IMR-90 (cell line): ENCODE results near the gene CUX1. TPM values are rescaled to one million over a fixed set of nuclear protein-coding genes. Genes with fewer than 3 reads are reported as not detected.

Source experiments
- ATAC-seq: fragments of 200-7000 bp; cut with Tn5 transposase; 2 replicates; pipeline ENCODE4 v1.9.1; 2020; ENCODE audit warnings: low read depth, mild to moderate bottlenecking, moderate library complexity
- BruUV-seq: library from RNA; stranded (reverse); fragments of 400-500 nt; replicated peaks from 2 replicates; lab custom pipeline; 2021; lab: Mats Ljungman, UMichigan
- CTCF ChIA-PET: fragments of 300-600 bp; formaldehyde crosslinking; extraction: SDS; loops from one replicate; lab custom pipeline; 2021; ENCODE audit warnings: antibody characterized with exemption; lab: Yijun Ruan, JAX
- POLR2A ChIA-PET: fragments of 300-600 bp; sonication (Branson Sonifier 250); formaldehyde crosslinking; loops from one replicate; lab custom pipeline; 2022; ENCODE audit warnings: antibody characterized with exemption; ENCODE audit not compliant: unreplicated experiment; lab: Charles Lee
- DNase-seq: peaks from one replicate; pipeline ENCODE4 v3.0.0; 2013
- H2AFZ ChIP-seq: replicated peaks from 2 replicates; pipeline ENCODE3; 2013; ENCODE audit warnings: low read length, mild to moderate bottlenecking; ENCODE audit not compliant: poor library complexity
- H2AK5ac ChIP-seq: 2 replicates; pipeline ENCODE4 v1.6.1; 2013; ENCODE audit warnings: low read depth, low read length, inconsistent platforms
- H2AK9ac ChIP-seq: replicated peaks from 2 replicates; pipeline ENCODE3; 2013; ENCODE audit warnings: mild to moderate bottlenecking, low read depth, low read length, moderate library complexity; ENCODE audit not compliant: poor library complexity
- H2BK120ac ChIP-seq: 2 replicates; pipeline ENCODE4 v1.6.1; 2013; ENCODE audit warnings: low read depth, low read length, inconsistent platforms
- H2BK15ac ChIP-seq: 3 replicates; pipeline ENCODE4 v1.6.1; 2013; ENCODE audit warnings: low read depth, low read length, inconsistent platforms
- H2BK20ac ChIP-seq: 2 replicates; pipeline ENCODE4 v1.6.1; 2013; ENCODE audit warnings: low read depth, mild to moderate bottlenecking, inconsistent platforms, low read length, moderate library complexity
- H2BK5ac ChIP-seq: 2 replicates; pipeline ENCODE4 v1.6.1; 2013; ENCODE audit warnings: mild to moderate bottlenecking, low read depth, low read length, inconsistent platforms; ENCODE audit not compliant: poor library complexity, severe bottlenecking
- H3K14ac ChIP-seq: replicated peaks from 2 replicates; pipeline ENCODE4 v1.6.1; 2013; ENCODE audit warnings: low read depth, low read length, inconsistent platforms
- H3K18ac ChIP-seq: 2 replicates; pipeline ENCODE4 v1.6.1; 2013; ENCODE audit warnings: low read depth, low read length, control low read depth
- H3K23ac ChIP-seq: 2 replicates; pipeline ENCODE4 v1.6.1; 2013; ENCODE audit warnings: low read depth, low read length, inconsistent platforms
- H3K27ac ChIP-seq: 2 replicates; pipeline ENCODE4 v1.5.1; 2013; ENCODE audit warnings: mild to moderate bottlenecking, control low read depth, low read length; ENCODE audit not compliant: insufficient read depth
- H3K27me3 ChIP-seq: 2 replicates; pipeline ENCODE4 v1.6.1; 2013; ENCODE audit warnings: low read length; ENCODE audit not compliant: control insufficient read depth, insufficient read depth
- H3K36me3 ChIP-seq: 2 replicates; pipeline ENCODE4 v1.6.1; 2013; ENCODE audit warnings: low read length, mixed read lengths; ENCODE audit not compliant: control insufficient read depth, insufficient read depth
- H3K4ac ChIP-seq: 2 replicates; pipeline ENCODE4 v1.6.1; 2013; ENCODE audit warnings: low read depth, low read length, inconsistent platforms
- H3K4me1 ChIP-seq: 2 replicates; pipeline ENCODE4 v1.6.1; 2013; ENCODE audit warnings: low read length, mixed read lengths; ENCODE audit not compliant: control insufficient read depth, insufficient read depth
- H3K4me2 ChIP-seq: 2 replicates; pipeline ENCODE4 v1.6.1; 2013; ENCODE audit warnings: low read depth, mild to moderate bottlenecking, control low read depth, low read length, moderate library complexity
- H3K4me3 ChIP-seq: 2 replicates; pipeline ENCODE4 v1.5.1; 2013; ENCODE audit warnings: low read depth, mild to moderate bottlenecking, control low read depth, low read length, moderate library complexity; ENCODE audit not compliant: insufficient read depth
- H3K56ac ChIP-seq: 2 replicates; pipeline ENCODE4 v1.6.1; 2013; ENCODE audit warnings: low read length, inconsistent platforms; ENCODE audit not compliant: insufficient read depth; ENCODE audit errors: extremely low read depth
- H3K79me1 ChIP-seq, 2 experiments: 2 replicates each; pipeline ENCODE4 v1.6.1; 2013; ENCODE audit warnings: low read length in 2 of 2, inconsistent platforms in 1 of 2, low read depth in 1 of 2
- H3K9ac ChIP-seq: 2 replicates; pipeline ENCODE4 v1.6.1; 2013; ENCODE audit warnings: low read depth, low read length, control low read depth
- H3K9me1 ChIP-seq: 2 replicates; pipeline ENCODE4 v1.6.1; 2013; ENCODE audit warnings: low read length, inconsistent platforms; ENCODE audit not compliant: insufficient read depth
- H3K9me3 ChIP-seq: 2 replicates; pipeline ENCODE4 v1.6.1; 2013; ENCODE audit warnings: low read length; ENCODE audit not compliant: control insufficient read depth, insufficient read depth
- H4K20me1 ChIP-seq: 2 replicates; pipeline ENCODE4 v1.6.1; 2013; ENCODE audit warnings: low read length, inconsistent platforms; ENCODE audit not compliant: insufficient read depth
- H4K5ac ChIP-seq: 2 replicates; pipeline ENCODE4 v1.6.1; 2013; ENCODE audit warnings: mild to moderate bottlenecking, low read depth, low read length, control low read depth
- H4K8ac ChIP-seq, 2 experiments: 2 replicates each; pipeline ENCODE4 v1.6.1; 2013; ENCODE audit warnings: low read depth in 2 of 2, low read length in 2 of 2, control low read depth in 1 of 2, inconsistent platforms in 1 of 2
- H4K91ac ChIP-seq: 2 replicates; pipeline ENCODE4 v1.6.1; 2013; ENCODE audit warnings: low read depth, low read length, inconsistent platforms; ENCODE audit not compliant: insufficient read depth
- BHLHE40 ChIP-seq: fragments of 150-350 bp; IDR thresholded peaks from 2 replicates; pipeline ENCODE4 v1.6.1; 2016; ENCODE audit warnings: mild to moderate bottlenecking, low read depth, low read length
- CEBPB ChIP-seq: IDR thresholded peaks from 2 replicates; pipeline ENCODE4 v1.6.1; 2012; ENCODE audit warnings: low read depth, low read length, improper control_type of control experiment
- CHD1 ChIP-seq: IDR thresholded peaks from 2 replicates; pipeline ENCODE4 v1.6.1; 2012; ENCODE audit warnings: low read depth, low read length, improper control_type of control experiment
- FOS ChIP-seq: fragments of 150-350 bp; IDR thresholded peaks from 2 replicates; pipeline ENCODE4 v1.6.1; 2016; ENCODE audit warnings: low read depth, low read length
- MAFK ChIP-seq: IDR thresholded peaks from 2 replicates; pipeline ENCODE4 v1.6.1; 2012; ENCODE audit warnings: low read depth, low read length, improper control_type of control experiment
- MAZ ChIP-seq: IDR thresholded peaks from 2 replicates; pipeline ENCODE4 v1.6.1; 2012; ENCODE audit warnings: low read depth, mild to moderate bottlenecking, low read length, improper control_type of control experiment, moderate library complexity, borderline replicate concordance
- MXI1 ChIP-seq: IDR thresholded peaks from 2 replicates; pipeline ENCODE4 v1.6.1; 2012; ENCODE audit warnings: low read depth, mild to moderate bottlenecking, low read length, moderate library complexity, borderline replicate concordance
- NFE2L2 ChIP-seq: fragments of 150-350 bp; IDR thresholded peaks from 2 replicates; pipeline ENCODE4 v1.6.1; 2016; ENCODE audit warnings: low read depth, mild to moderate bottlenecking, low read length
- POLR2A ChIP-seq: IDR thresholded peaks from 2 replicates; pipeline ENCODE4 v1.6.1; 2012; ENCODE audit warnings: mild to moderate bottlenecking, low read depth, low read length
- RAD21 ChIP-seq: IDR thresholded peaks from 2 replicates; pipeline ENCODE4 v1.6.1; 2012; ENCODE audit warnings: low read length, improper control_type of control experiment
- RCOR1 ChIP-seq: IDR thresholded peaks from 2 replicates; pipeline ENCODE4 v1.6.1; 2012; ENCODE audit warnings: mild to moderate bottlenecking, low read length, improper control_type of control experiment; ENCODE audit not compliant: insufficient replicate concordance
- RFX5 ChIP-seq: IDR thresholded peaks from 2 replicates; pipeline ENCODE4 v1.8.0; 2012; ENCODE audit warnings: low read depth, mild to moderate bottlenecking, low read length, moderate library complexity
- SMC3 ChIP-seq: fragments of 150-350 bp; IDR thresholded peaks from 2 replicates; pipeline ENCODE4 v1.6.1; 2016; ENCODE audit warnings: low read depth, mild to moderate bottlenecking, antibody characterized with exemption, low read length, moderate library complexity
- WGBS, 2 experiments: methylation state at CpG; one replicate each; pipeline versions ENCODE4 v1.1.5 to v1.1.7; 2013; ENCODE audit warnings: missing lambda C conversion rate in 2 of 2; ENCODE audit not compliant: insufficient read length in 1 of 2; ENCODE audit errors: extremely low coverage in 2 of 2; 5-methylcytosine and 5-hydroxymethylcytosine counted together
- dilution Hi-C: fragments of 300-500 bp; cut with HindIII; formaldehyde crosslinking; loops from one replicate; pipeline ENCODE4 v1.14.3; 2018; ENCODE audit warnings: low sequenced_read_pairs; ENCODE audit not compliant: unreplicated experiment
- in situ Hi-C: fragments of 300-500 bp; cut with MboI; formaldehyde crosslinking; loops from 3 replicates; pipeline ENCODE4 v1.14.3; 2019; ENCODE audit warnings: low sequenced_read_pairs, inconsistent platforms, mixed read lengths
- intact Hi-C: fragments of 100-400 bp; cut with micrococcal nuclease; formaldehyde crosslinking; loops from 2 replicates; pipeline ENCODE4 v1.10.0; 2022
- polyA plus RNA-seq, 3 experiments: library from polyadenylated mRNA; depleted of rRNA; stranded (reverse); fragments of >200 nt; gene quantifications; 2 replicates each; pipeline ENCODE4 v1.2.3, GENCODE V29; 2012; ENCODE audit warnings: low replicate concordance in 1 of 3
- total RNA-seq: library from RNA; depleted of rRNA; stranded (reverse); fragments of >200 nt; gene quantifications from 2 replicates; pipeline ENCODE4 v1.2.3, GENCODE V29; 2012
- TF ChIP-seq, protein P1 (sequence below): fragments of 150-350 bp; IDR thresholded peaks from 2 replicates; pipeline ENCODE4 v1.6.1; 2017; ENCODE audit warnings: mild to moderate bottlenecking, antibody characterized with exemption, low read length, low read depth
- TF ChIP-seq, protein P2 (sequence below): conservative IDR thresholded peaks from 2 replicates; pipeline ENCODE4 v1.5.1; 2012; ENCODE audit warnings: mild to moderate bottlenecking, low read depth, low read length, improper control_type of control experiment

The CUX1 gene
- total and polyA plus RNA-seq, 2 of the 4 experiments (the other 2 are of a cell fraction): 19.7 to 46.4 TPM

GRCh38 chr7:101815826-101816594, 1.4 kb upstream of the CUX1 start:
- H2AFZ ChIP-seq: peak overlapping the region; percentile 86
- H3K9me3 ChIP-seq: no peaks in the 10 kb centered on the region
- peak overlapping the region; percentile 36 for H3K9ac ChIP-seq
- H3K79me1 ChIP-seq: peaks cover 0 to 42% of the 10 kb centered on the region in 2 experiments; a peak in 2 of 4 replicates
- intact Hi-C loops: loop anchor here (1.0 to 10.0 kb wide), 8 partner anchors 66 to 421 kb away; no protein-coding TSS in a partner anchor
- no peaks in the 10 kb centered on the region for H3K27me3 ChIP-seq
- H2BK15ac ChIP-seq: no peak overlapping the region
- H3K18ac ChIP-seq: no peak overlapping the region
- no peak overlapping the region for H2BK20ac ChIP-seq
- ATAC-seq (peak; percentile 74), DNase-seq (peak; percentile 79)
- peak overlapping the region; percentile 28; the same call in 1 of the 2 replicates for H3K4ac ChIP-seq
- no peak overlapping the region for H2AK5ac ChIP-seq
- H3K4me1 ChIP-seq: peaks cover 9% of the 10 kb centered on the region
- no TSS peak for BruUV-seq
- H3K56ac ChIP-seq: peak overlapping the region; percentile 42; the same call in 1 of the 2 replicates
- H3K36me3 ChIP-seq: no peaks in the 10 kb centered on the region
- peak overlapping the region; percentile 52 for H2AK9ac ChIP-seq
- no peak overlapping the region for H3K4me2 ChIP-seq
- H3K27ac ChIP-seq: peak overlapping the region; percentile 53
- no peaks in the 10 kb centered on the region; the same call in 1 of the 2 replicates for H3K9me1 ChIP-seq
- ChIA-PET POLR2A (interaction anchor here (1.1 kb wide), 1 partner anchor 11 kb away, joined by 3 read pairs; no protein-coding TSS in a partner anchor), CTCF (no interaction called here)
- peaks cover 32% of the 10 kb centered on the region for H4K20me1 ChIP-seq
- H2BK120ac ChIP-seq: peak overlapping the region; percentile 25; the same call in 1 of the 2 replicates
- peak overlapping the region; percentile 69 for H3K4me3 ChIP-seq
- H4K5ac ChIP-seq: no peak overlapping the region
- peak overlapping the region in 1 of 2 experiments; percentile 45; a peak in 1 of 4 replicates for H4K8ac ChIP-seq
- WGBS, 2 experiments: no CpG with 5 or more reads among the region's 113 CpGs
- H3K23ac ChIP-seq: no peak overlapping the region
- in situ Hi-C loops: loop anchor here (10.0 kb wide), 1 partner anchor 419 kb away; no protein-coding TSS in a partner anchor
- H3K14ac ChIP-seq: no peak overlapping the region
- H4K91ac ChIP-seq: peak overlapping the region; percentile 43; the same call in 1 of the 2 replicates
- H2BK5ac ChIP-seq: peak overlapping the region; percentile 92
- dilution Hi-C loops: no loop called here
- TF ChIP-seq RAD21: peak; percentile 33
- no peak for TF ChIP-seq CEBPB
- TF ChIP-seq, protein P1, sequence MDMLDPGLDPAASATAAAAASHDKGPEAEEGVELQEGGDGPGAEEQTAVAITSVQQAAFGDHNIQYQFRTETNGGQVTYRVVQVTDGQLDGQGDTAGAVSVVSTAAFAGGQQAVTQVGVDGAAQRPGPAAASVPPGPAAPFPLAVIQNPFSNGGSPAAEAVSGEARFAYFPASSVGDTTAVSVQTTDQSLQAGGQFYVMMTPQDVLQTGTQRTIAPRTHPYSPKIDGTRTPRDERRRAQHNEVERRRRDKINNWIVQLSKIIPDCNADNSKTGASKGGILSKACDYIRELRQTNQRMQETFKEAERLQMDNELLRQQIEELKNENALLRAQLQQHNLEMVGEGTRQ: no peak
- TF ChIP-seq SMC3: no peak
- no peak for TF ChIP-seq FOS
- TF ChIP-seq MAZ: peak; percentile 64
- TF ChIP-seq RFX5: no peak
- TF ChIP-seq POLR2A: peak; percentile 53
- TF ChIP-seq, protein P2, sequence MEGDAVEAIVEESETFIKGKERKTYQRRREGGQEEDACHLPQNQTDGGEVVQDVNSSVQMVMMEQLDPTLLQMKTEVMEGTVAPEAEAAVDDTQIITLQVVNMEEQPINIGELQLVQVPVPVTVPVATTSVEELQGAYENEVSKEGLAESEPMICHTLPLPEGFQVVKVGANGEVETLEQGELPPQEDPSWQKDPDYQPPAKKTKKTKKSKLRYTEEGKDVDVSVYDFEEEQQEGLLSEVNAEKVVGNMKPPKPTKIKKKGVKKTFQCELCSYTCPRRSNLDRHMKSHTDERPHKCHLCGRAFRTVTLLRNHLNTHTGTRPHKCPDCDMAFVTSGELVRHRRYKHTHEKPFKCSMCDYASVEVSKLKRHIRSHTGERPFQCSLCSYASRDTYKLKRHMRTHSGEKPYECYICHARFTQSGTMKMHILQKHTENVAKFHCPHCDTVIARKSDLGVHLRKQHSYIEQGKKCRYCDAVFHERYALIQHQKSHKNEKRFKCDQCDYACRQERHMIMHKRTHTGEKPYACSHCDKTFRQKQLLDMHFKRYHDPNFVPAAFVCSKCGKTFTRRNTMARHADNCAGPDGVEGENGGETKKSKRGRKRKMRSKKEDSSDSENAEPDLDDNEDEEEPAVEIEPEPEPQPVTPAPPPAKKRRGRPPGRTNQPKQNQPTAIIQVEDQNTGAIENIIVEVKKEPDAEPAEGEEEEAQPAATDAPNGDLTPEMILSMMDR: no peak
- peak; percentile 77; the same call in 1 of the 2 replicates for TF ChIP-seq CHD1
- TF ChIP-seq MAFK: no peak
- TF ChIP-seq NFE2L2: no peak
- TF ChIP-seq MXI1: no peak
- no peak for TF ChIP-seq RCOR1
- TF ChIP-seq BHLHE40: no peak
